Activated CD8-positive, alpha-beta memory T cell treated with anti-CD3 and anti-CD28 coated beads, Interleukin-2, amount 10 ng/mL, durations not matched to agents 7 days and 5 days (primary cell): ENCODE measurements around the gene UMODL1. TPM values are rescaled to one million over a fixed set of nuclear protein-coding genes. Genes with fewer than 3 reads are reported as not detected.

Experiments
- ATAC-seq: fragments of 150-1000 bp; cut with Tn5 transposase; one replicate; pipeline ENCODE4 v1.10.0; 2021; ENCODE audit warnings: moderate library complexity
- CTCF ChIA-PET: fragments of 350-600 bp; sonication (Branson Sonifier 250); formaldehyde crosslinking; loops from one replicate; lab custom pipeline; 2021; ENCODE audit warnings: antibody characterized with exemption; lab: Charles Lee
- DNase-seq: peaks from one replicate; pipeline ENCODE4 v3.0.0-alpha.2; 2020
- H3K27ac Mint-ChIP-seq: one replicate; pipeline ENCODE4 v1.8.0; 2021; ENCODE audit warnings: mild to moderate bottlenecking, mixed read lengths
- H3K27me3 Mint-ChIP-seq: one replicate; pipeline ENCODE4 v1.8.0; 2021; ENCODE audit warnings: mixed read lengths
- H3K36me3 Mint-ChIP-seq: one replicate; pipeline ENCODE4 v1.8.0; 2021; ENCODE audit warnings: mild to moderate bottlenecking, mixed read lengths
- H3K4me1 Mint-ChIP-seq: one replicate; pipeline ENCODE4 v1.8.0; 2021; ENCODE audit warnings: mixed read lengths
- H3K4me3 Mint-ChIP-seq: one replicate; pipeline ENCODE4 v1.8.0; 2021; ENCODE audit warnings: mild to moderate bottlenecking, moderate library complexity, mixed read lengths
- H3K9me3 Mint-ChIP-seq: one replicate; pipeline ENCODE4 v1.8.0; 2022; ENCODE audit warnings: low read depth, mixed read lengths
- total RNA-seq, 2 experiments: library from RNA; stranded (reverse); gene quantifications; one replicate each; pipeline ENCODE4 v1.2.3, GENCODE V29; 2021

The UMODL1 gene
- total RNA-seq, 2 experiments from 2014 or later, result 0.05 TPM; not detected in 1

- DNase-seq (no peak), ATAC-seq (no peak)
- CTCF ChIA-PET, result no interaction called here
- Mint-ChIP-seq H3K4me3 (no peak overlapping the region), H3K27me3 (no peaks in the 10 kb centered on the region), H3K36me3 (no peaks in the 10 kb centered on the region), H3K4me1 (peaks cover 14% of the 10 kb centered on the region), H3K9me3 (no peaks in the 10 kb centered on the region), H3K27ac (no peak overlapping the region)
Observed at GRCh38 chr21:42081931-42082381, 10.8 kb downstream of the UMODL1 start.

GRCh38 chr21:42082501-42083360, 11.6 kb downstream of the UMODL1 start:
- peaks cover 8% of the 10 kb centered on the region for H3K4me1 Mint-ChIP-seq
- ATAC-seq (no peak), DNase-seq (no peak)
- H3K27me3 Mint-ChIP-seq, result no peaks in the 10 kb centered on the region
- CTCF ChIA-PET, result interaction anchor here (1.2 kb wide), 2 partner anchors 23 to 25 kb away, joined by 3 read pairs; no protein-coding TSS in a partner anchor
- no peaks in the 10 kb centered on the region for H3K36me3 Mint-ChIP-seq
- no peak overlapping the region for H3K27ac Mint-ChIP-seq
- no peak overlapping the region for H3K4me3 Mint-ChIP-seq
- H3K9me3 Mint-ChIP-seq, result no peaks in the 10 kb centered on the region

- H3K27ac Mint-ChIP-seq, result no peak overlapping the region
- no peak overlapping the region for H3K4me3 Mint-ChIP-seq
- H3K9me3 Mint-ChIP-seq, result no peaks in the 10 kb centered on the region
- peaks cover 5% of the 10 kb centered on the region for H3K4me1 Mint-ChIP-seq
- no peak for ATAC-seq
- H3K36me3 Mint-ChIP-seq, result no peaks in the 10 kb centered on the region
- H3K27me3 Mint-ChIP-seq, result no peaks in the 10 kb centered on the region
- CTCF ChIA-PET, result interaction anchor here (1.2 kb wide), 2 partner anchors 22 to 24 kb away, joined by 3 read pairs; no protein-coding TSS in a partner anchor
- no peak for DNase-seq
Observed at GRCh38 chr21:42083361-42083690, 12.2 kb downstream of the UMODL1 start.

- ATAC-seq, result no peak
- no peak for DNase-seq
- Mint-ChIP-seq H3K4me1 (peaks cover under 1% of the 10 kb centered on the region), H3K9me3 (no peaks in the 10 kb centered on the region), H3K27me3 (no peaks in the 10 kb centered on the region), H3K27ac (no peak overlapping the region), H3K36me3 (no peaks in the 10 kb centered on the region), H3K4me3 (no peak overlapping the region)
- CTCF ChIA-PET, result interaction anchor here (1.2 kb wide), 1 partner anchor 24 kb away, joined by 3 read pairs; no protein-coding TSS in a partner anchor
Observed at GRCh38 chr21:42084079-42084478, 13.0 kb downstream of the UMODL1 start.

- ATAC-seq, result no peak
- peaks cover 6% of the 10 kb centered on the region for H3K4me1 Mint-ChIP-seq
Observed at GRCh38 chr21:42085246-42086077, 14.3 kb downstream of the UMODL1 start.

GRCh38 chr21:42086969-42087368, 15.9 kb downstream of the UMODL1 start:
- no peaks in the 10 kb centered on the region for H3K36me3 Mint-ChIP-seq
- peaks cover 3% of the 10 kb centered on the region for H3K27me3 Mint-ChIP-seq
- H3K4me1 Mint-ChIP-seq, result peaks cover 6% of the 10 kb centered on the region
- no peak overlapping the region for H3K4me3 Mint-ChIP-seq
- DNase-seq (no peak), ATAC-seq (no peak)
- CTCF ChIA-PET, result interaction anchor here (3.3 kb wide), 1 partner anchor 31 kb away, joined by 10 read pairs; no protein-coding TSS in a partner anchor
- H3K27ac Mint-ChIP-seq, result no peak overlapping the region
- H3K9me3 Mint-ChIP-seq, result no peaks in the 10 kb centered on the region

More at GRCh38 chr21:42085246-42086077, 14.3 kb downstream of the UMODL1 start:
- DNase-seq, result no peak
- Mint-ChIP-seq H3K27me3 (no peaks in the 10 kb centered on the region), H3K9me3 (no peaks in the 10 kb centered on the region), H3K4me3 (no peak overlapping the region), H3K36me3 (no peaks in the 10 kb centered on the region), H3K27ac (no peak overlapping the region)
- CTCF ChIA-PET, result interaction anchor here (3.3 kb wide), 1 partner anchor 32 kb away, joined by 10 read pairs; no protein-coding TSS in a partner anchor

- Mint-ChIP-seq H3K4me1 (peaks cover 6% of the 10 kb centered on the region), H3K9me3 (no peaks in the 10 kb centered on the region), H3K27ac (no peak overlapping the region), H3K27me3 (peaks cover 6% of the 10 kb centered on the region), H3K4me3 (no peak overlapping the region), H3K36me3 (no peaks in the 10 kb centered on the region)
- CTCF ChIA-PET, result no interaction called here
- no peak for ATAC-seq
- no peak for DNase-seq
Observed at GRCh38 chr21:42088148-42088547, 17.0 kb downstream of the UMODL1 start.

- no peaks in the 10 kb centered on the region for H3K9me3 Mint-ChIP-seq
- H3K36me3 Mint-ChIP-seq, result no peaks in the 10 kb centered on the region
- CTCF ChIA-PET, result no interaction called here
- H3K27me3 Mint-ChIP-seq, result peaks cover 6% of the 10 kb centered on the region
- peaks cover 6% of the 10 kb centered on the region for H3K4me1 Mint-ChIP-seq
- H3K27ac Mint-ChIP-seq, result no peak overlapping the region
- no peak for DNase-seq
- H3K4me3 Mint-ChIP-seq, result no peak overlapping the region
- no peak for ATAC-seq
Observed at GRCh38 chr21:42088658-42089057, 17.5 kb downstream of the UMODL1 start.

GRCh38 chr21:42089093-42089631, 18.0 kb downstream of the UMODL1 start:
- CTCF ChIA-PET, result interaction anchor here (1.1 kb wide), 1 partner anchor 28 kb away, joined by 3 read pairs; no protein-coding TSS in a partner anchor
- no peak for ATAC-seq

GRCh38 chr21:42089665-42090310, 18.7 kb downstream of the UMODL1 start:
- H3K36me3 Mint-ChIP-seq, result no peaks in the 10 kb centered on the region
- CTCF ChIA-PET, result interaction anchor here (1.1 kb wide), 1 partner anchor 27 kb away, joined by 3 read pairs; no protein-coding TSS in a partner anchor

More at GRCh38 chr21:42089093-42089631, 18.0 kb downstream of the UMODL1 start:
- Mint-ChIP-seq H3K4me3 (no peak overlapping the region), H3K27me3 (peaks cover 6% of the 10 kb centered on the region), H3K36me3 (no peaks in the 10 kb centered on the region), H3K9me3 (no peaks in the 10 kb centered on the region), H3K27ac (no peak overlapping the region), H3K4me1 (peaks cover 6% of the 10 kb centered on the region)
- DNase-seq, result no peak

GRCh38 chr21:42091899-42092508, 20.9 kb downstream of the UMODL1 start:
- ATAC-seq, result no peak
- Mint-ChIP-seq H3K27ac (no peak overlapping the region), H3K9me3 (no peaks in the 10 kb centered on the region), H3K36me3 (no peaks in the 10 kb centered on the region), H3K4me3 (no peak overlapping the region), H3K4me1 (peaks cover 6% of the 10 kb centered on the region), H3K27me3 (peaks cover 10% of the 10 kb centered on the region)
- CTCF ChIA-PET, result interaction anchor here (1.8 to 2.8 kb wide), 2 partner anchors 16 to 26 kb away, joined by 7 to 11 read pairs; no protein-coding TSS in a partner anchor
- no peak for DNase-seq

More at GRCh38 chr21:42089665-42090310, 18.7 kb downstream of the UMODL1 start:
- H3K27me3 Mint-ChIP-seq, result peaks cover 6% of the 10 kb centered on the region
- H3K27ac Mint-ChIP-seq, result no peak overlapping the region
- no peak overlapping the region for H3K4me3 Mint-ChIP-seq
- DNase-seq (no peak), ATAC-seq (no peak)
- peaks cover 6% of the 10 kb centered on the region for H3K4me1 Mint-ChIP-seq
- no peaks in the 10 kb centered on the region for H3K9me3 Mint-ChIP-seq

- CTCF ChIA-PET, result interaction anchor here (1.8 to 2.8 kb wide), 2 partner anchors 15 to 25 kb away, joined by 7 to 11 read pairs; no protein-coding TSS in a partner anchor
- ATAC-seq, result no peak
- DNase-seq, result no peak
- Mint-ChIP-seq H3K4me1 (peaks cover 6% of the 10 kb centered on the region), H3K9me3 (no peaks in the 10 kb centered on the region), H3K27me3 (peaks cover 10% of the 10 kb centered on the region), H3K36me3 (no peaks in the 10 kb centered on the region), H3K4me3 (no peak overlapping the region), H3K27ac (no peak overlapping the region)
Observed at GRCh38 chr21:42092771-42093170, 21.7 kb downstream of the UMODL1 start.
